Fibroblast of lung (primary cell): ENCODE measurements around the gene NEK2.

Experiments
- CTCF ChIP-seq, 2 donors: IDR thresholded peaks in 1 of 2; conservative IDR thresholded peaks in 1 of 2; 1 replicate in 1 of 2; 2 replicates in 1 of 2; pipeline ENCODE4 v1.5.1; 2011 to 2012; ENCODE audit warnings: low read length in 2 of 2, control low read depth in 1 of 2, inconsistent platforms in 1 of 2, low read depth in 1 of 2, mild to moderate bottlenecking in 1 of 2
- EZH2 ChIP-seq: IDR thresholded peaks from 2 replicates; pipeline ENCODE4 v1.5.1; 2012; ENCODE audit warnings: low read length, control low read depth, mild to moderate bottlenecking; ENCODE audit errors: missing control alignments

DNA sequence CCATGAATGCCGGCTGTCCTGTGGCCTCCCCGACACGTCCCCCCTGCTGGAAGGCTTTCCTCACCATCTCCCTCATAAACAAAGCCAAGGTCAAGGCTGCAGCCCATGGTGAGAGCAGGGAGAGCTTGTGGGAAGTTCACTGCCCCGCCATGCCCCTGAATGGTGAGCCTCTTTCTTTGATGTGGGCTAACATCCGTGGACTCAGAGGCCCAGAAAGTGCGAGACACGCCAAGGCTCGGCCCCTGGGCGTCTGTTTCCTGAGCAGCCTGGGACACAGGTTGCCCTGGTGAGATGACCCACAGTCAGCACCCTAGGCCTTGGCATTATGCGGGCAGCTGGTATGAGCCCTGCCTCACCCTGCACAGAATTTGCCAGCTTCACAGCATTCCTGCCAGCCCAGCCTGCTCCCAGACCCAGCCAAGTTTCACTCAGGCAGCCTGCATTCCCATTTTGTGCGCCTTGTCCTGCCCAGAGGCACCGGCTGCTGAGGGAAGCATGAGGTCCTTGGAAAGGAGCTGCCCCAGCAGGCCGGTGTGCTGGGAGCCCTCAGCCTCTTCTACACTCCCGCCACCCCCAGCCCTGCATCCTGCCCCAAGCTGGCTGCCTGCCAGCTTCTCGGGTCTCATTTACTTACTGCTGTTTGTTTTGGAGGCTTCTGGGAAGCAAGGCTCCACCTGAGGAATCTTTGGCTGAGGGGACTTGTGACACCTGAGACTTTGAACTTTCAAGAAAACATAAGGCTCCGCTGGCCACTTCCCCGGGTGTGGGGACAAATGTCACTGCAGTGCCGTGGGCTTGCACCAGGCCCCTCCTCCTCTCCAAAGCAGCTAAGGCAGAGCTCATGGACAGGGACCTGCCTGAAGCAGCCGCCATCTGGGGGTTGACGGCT, 31.9 kb downstream of the NEK2 start:
- TF ChIP-seq CTCF (conservative IDR thresholded peaks at IDR 0.05 in 1 of 2, IDR thresholded peaks at IDR 0.05 in 1 of 2; ENCODE audit: low read depth in 1 of 2, low read length in 2 of 2) (no peak), EZH2 (no peak)
